Glutamatergic neuron (in vitro differentiated cells): ENCODE measurements around the gene DR1. TPM values are rescaled to one million over a fixed set of nuclear protein-coding genes. Genes with fewer than 3 reads are reported as not detected.

Source experiments
- DNase-seq: peaks from one replicate; pipeline ENCODE4 v3.0.0; 2022
- H3K27ac Mint-ChIP-seq: one replicate; pipeline ENCODE4 v1.8.0; 2020; ENCODE audit warnings: mild to moderate bottlenecking, mixed read lengths, inconsistent platforms; ENCODE audit not compliant: unreplicated experiment
- H3K27me3 Mint-ChIP-seq: one replicate; pipeline ENCODE4 v1.8.0; 2020; ENCODE audit warnings: mild to moderate bottlenecking, moderate library complexity, mixed read lengths, inconsistent platforms; ENCODE audit not compliant: unreplicated experiment
- H3K36me3 Mint-ChIP-seq: one replicate; pipeline ENCODE4 v1.8.0; 2020; ENCODE audit warnings: mild to moderate bottlenecking, mixed read lengths, inconsistent platforms; ENCODE audit not compliant: unreplicated experiment
- H3K4me1 Mint-ChIP-seq: one replicate; pipeline ENCODE4 v1.8.0; 2020; ENCODE audit warnings: mild to moderate bottlenecking, low read depth, mixed read lengths, inconsistent platforms; ENCODE audit not compliant: unreplicated experiment
- H3K4me3 Mint-ChIP-seq: one replicate; pipeline ENCODE4 v1.8.0; 2020; ENCODE audit warnings: mild to moderate bottlenecking, mixed read lengths, inconsistent platforms; ENCODE audit not compliant: unreplicated experiment
- H3K9me3 Mint-ChIP-seq: one replicate; pipeline ENCODE4 v1.8.0; 2020; ENCODE audit warnings: mild to moderate bottlenecking, moderate library complexity, mixed read lengths, inconsistent platforms; ENCODE audit not compliant: unreplicated experiment
- CTCF ChIP-seq: fragments of 200-600 bp; sonication (generic); IDR thresholded peaks from one replicate; pipeline ENCODE4 v1.5.0; 2021; ENCODE audit not compliant: partially characterized antibody, unreplicated experiment
- total RNA-seq: library from RNA; stranded (reverse); fragmentation: NEBNext Ultra II Directional; extraction: Animal tissue kit (Norgen Biotek cat#: 25700); gene quantifications from one replicate; pipeline ENCODE4 v1.2.1, GENCODE V29; 2021; ENCODE audit not compliant: unreplicated experiment

Gene DR1
- total RNA-seq, 1 donor from 2014 or later: 49.0 TPM

GRCh38 chr1:93306920-93307319 is 38.8 kb upstream of the DR1 start:
- Mint-ChIP-seq H3K4me1 (no peaks in the 10 kb centered on the region), H3K9me3 (no peaks in the 10 kb centered on the region), H3K27ac (no peak overlapping the region), H3K4me3 (no peak overlapping the region), H3K27me3 (no peaks in the 10 kb centered on the region), H3K36me3 (no peaks in the 10 kb centered on the region)
- TF ChIP-seq CTCF: no peak
- no peak for DNase-seq

GRCh38 chr1:93313026-93313425 is 32.7 kb upstream of the DR1 start:
- Mint-ChIP-seq H3K9me3 (no peaks in the 10 kb centered on the region), H3K4me3 (no peak overlapping the region), H3K4me1 (no peaks in the 10 kb centered on the region), H3K27ac (no peak overlapping the region), H3K27me3 (no peaks in the 10 kb centered on the region), H3K36me3 (no peaks in the 10 kb centered on the region)
- no peak for TF ChIP-seq CTCF
- no peak for DNase-seq

- H3K27ac Mint-ChIP-seq: no peak overlapping the region
- TF ChIP-seq CTCF: no peak
- no peaks in the 10 kb centered on the region for H3K27me3 Mint-ChIP-seq
- H3K36me3 Mint-ChIP-seq: peaks cover 4% of the 10 kb centered on the region
- H3K4me3 Mint-ChIP-seq: no peak overlapping the region
- no peaks in the 10 kb centered on the region for H3K9me3 Mint-ChIP-seq
- DNase-seq: no peak
- H3K4me1 Mint-ChIP-seq: no peaks in the 10 kb centered on the region
Observed at GRCh38 chr1:93317207-93317606, 28.5 kb upstream of the DR1 start.

- Mint-ChIP-seq H3K27ac (no peak overlapping the region), H3K4me3 (no peak overlapping the region), H3K4me1 (no peaks in the 10 kb centered on the region), H3K9me3 (no peaks in the 10 kb centered on the region), H3K36me3 (peaks cover 4% of the 10 kb centered on the region), H3K27me3 (no peaks in the 10 kb centered on the region)
- no peak for DNase-seq
- TF ChIP-seq CTCF: no peak
Observed at GRCh38 chr1:93317943-93318342, 27.8 kb upstream of the DR1 start.

GRCh38 chr1:93321720-93322119 is 24.0 kb upstream of the DR1 start:
- no peak overlapping the region for H3K27ac Mint-ChIP-seq
- H3K4me1 Mint-ChIP-seq: no peaks in the 10 kb centered on the region
- no peak overlapping the region for H3K4me3 Mint-ChIP-seq
- H3K36me3 Mint-ChIP-seq: peaks cover 4% of the 10 kb centered on the region
- H3K27me3 Mint-ChIP-seq: no peaks in the 10 kb centered on the region
- no peak for TF ChIP-seq CTCF
- no peaks in the 10 kb centered on the region for H3K9me3 Mint-ChIP-seq
- DNase-seq: no peak
